Activated naive CD4-positive, alpha-beta T cell (primary cell): ENCODE data around the gene HCN3.
"Not testable (repeated sequence)": the region's sequence is repeated elsewhere in the genome, so short reads cannot be mapped to it uniquely, and the experiment has no call there.

ENCODE experiments used
- DNase-seq, 4 experiments: peaks; one replicate each; lab custom pipeline; 2025; lab: John Stamatoyannopoulos, UW

The HCN3 gene

DNA sequence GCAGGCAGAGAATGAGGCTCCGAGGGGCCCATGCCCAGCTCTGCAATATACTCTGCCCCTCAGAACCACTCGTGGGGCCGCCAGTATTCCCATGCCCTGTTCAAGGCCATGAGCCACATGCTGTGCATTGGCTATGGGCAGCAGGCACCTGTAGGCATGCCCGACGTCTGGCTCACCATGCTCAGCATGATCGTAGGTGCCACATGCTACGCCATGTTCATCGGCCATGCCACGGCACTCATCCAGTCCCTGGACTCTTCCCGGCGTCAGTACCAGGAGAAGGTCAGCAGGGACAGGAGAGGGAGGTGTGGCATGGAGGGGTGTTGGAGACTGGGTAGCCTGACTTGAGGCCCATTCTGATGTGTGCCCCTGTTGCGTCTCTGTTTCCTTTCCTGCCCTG lies 7.2 kb downstream of the HCN3 start:
- no peak for DNase-seq

DNA sequence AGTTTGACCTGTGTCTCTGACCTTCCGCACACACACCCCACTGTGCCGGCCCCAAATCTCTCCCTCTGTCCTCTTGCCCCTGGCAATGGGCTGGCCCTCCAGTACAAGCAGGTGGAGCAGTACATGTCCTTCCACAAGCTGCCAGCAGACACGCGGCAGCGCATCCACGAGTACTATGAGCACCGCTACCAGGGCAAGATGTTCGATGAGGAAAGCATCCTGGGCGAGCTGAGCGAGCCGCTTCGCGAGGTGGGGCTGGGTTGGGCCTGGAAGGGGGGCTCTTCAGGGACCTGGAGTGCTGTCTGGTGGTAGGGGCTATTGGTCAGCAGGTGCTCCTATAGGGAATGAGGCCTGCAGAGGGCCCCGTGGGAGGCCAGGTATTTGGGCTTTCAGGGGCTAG lies 7.8 kb downstream of the HCN3 start:
- DNase-seq = no peak

DNA sequence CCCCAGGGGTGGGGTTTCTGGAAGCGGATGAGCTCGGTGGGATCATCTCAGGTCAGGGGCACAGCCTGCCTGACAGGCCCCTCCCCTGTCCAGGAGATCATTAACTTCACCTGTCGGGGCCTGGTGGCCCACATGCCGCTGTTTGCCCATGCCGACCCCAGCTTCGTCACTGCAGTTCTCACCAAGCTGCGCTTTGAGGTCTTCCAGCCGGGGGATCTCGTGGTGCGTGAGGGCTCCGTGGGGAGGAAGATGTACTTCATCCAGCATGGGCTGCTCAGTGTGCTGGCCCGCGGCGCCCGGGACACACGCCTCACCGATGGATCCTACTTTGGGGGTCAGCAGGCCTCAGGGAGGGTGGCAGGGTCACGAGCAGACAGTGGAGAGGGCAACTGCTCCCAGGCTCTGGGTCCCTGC lies 8.4 kb downstream of the HCN3 start:
- DNase-seq = no peak

DNA sequence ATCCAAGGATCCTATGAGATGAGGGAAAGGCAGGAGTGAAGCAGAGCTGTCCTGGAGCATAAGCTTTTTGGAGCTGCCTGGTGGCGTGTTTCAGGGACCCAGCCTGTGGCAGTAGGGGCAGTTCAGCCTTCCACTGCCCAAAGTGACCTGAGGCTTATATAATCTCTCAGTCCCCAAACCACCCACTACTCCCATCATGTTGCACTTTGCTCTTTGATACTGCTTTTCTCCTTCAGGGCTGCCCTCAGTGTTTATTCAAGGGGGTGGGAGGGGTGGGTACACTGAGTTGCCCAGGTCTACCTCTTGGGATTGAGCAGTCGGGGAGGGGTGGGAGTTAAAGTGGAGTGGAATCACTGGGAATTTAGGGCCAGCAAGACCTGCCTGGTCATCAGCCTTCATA lies 9.3 kb downstream of the HCN3 start:
- no peak for DNase-seq

DNA sequence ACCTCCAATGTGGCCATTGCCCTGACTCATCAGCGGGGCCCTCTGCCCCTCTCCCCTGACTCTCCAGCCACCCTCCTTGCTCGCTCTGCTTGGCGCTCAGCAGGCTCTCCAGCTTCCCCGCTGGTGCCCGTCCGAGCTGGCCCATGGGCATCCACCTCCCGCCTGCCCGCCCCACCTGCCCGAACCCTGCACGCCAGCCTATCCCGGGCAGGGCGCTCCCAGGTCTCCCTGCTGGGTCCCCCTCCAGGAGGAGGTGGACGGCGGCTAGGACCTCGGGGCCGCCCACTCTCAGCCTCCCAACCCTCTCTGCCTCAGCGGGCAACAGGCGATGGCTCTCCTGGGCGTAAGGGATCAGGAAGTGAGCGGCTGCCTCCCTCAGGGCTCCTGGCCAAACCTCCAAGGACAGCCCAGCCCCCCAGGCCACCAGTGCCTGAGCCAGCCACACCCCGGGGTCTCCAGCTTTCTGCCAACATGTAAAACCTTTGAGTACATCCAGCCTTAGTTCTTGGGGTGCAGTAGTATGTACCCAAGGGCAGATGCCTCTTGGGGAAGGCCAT lies 10.8 kb downstream of the HCN3 start:
- DNase-seq = no peak

DNA sequence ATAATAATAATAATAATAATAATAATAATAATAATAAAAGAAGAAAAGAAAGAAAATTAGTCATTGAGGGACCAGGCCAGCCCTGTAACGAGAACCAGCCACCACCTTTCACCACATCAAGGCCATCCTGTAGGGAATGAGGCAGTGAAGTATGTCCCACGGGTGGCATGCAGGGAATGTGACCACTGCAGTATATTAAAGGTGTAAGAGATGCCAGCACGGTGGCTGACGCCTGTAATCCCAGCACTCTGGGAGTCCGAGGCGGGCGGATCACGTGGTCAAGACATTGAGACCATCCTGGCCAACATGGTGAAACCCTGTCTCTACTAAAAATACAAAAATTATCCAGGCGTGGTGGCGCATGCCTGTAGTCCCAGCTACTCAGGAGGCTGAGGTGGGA lies 13.7 kb downstream of the HCN3 start:
- not testable (repeated sequence) for DNase-seq

DNA sequence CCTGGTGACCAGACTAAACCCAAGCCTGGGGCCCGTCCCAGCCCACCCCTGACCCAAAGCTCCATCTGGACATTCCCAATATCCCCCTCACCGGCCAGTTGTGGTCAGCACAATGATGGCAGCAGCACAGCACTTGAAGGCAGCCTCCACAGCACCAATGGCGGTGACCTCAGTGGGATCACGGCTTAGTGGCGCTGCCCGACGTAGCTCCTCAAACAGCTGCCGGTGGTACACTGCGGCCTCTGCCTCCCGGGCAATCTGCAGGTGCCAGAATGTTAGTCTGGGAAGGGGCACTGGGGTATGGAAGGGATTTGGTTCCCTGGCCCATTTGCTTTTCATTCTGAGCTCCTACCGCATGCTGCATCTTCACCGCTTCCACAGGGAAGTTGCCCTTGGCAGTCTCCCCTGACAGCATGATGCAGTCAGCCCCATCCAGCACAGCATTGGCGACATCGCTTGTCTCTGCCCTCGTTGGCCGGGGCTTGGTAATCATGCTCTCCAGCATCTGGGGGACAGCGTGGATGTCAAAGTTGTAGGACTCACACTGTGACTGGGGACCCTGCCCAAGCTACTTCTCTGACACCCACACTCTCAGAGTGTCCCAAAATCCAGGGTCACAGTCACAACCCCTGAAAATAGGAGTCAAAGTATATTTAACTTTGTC lies 16.0 kb downstream of the HCN3 start:
- DNase-seq = no peak

DNA sequence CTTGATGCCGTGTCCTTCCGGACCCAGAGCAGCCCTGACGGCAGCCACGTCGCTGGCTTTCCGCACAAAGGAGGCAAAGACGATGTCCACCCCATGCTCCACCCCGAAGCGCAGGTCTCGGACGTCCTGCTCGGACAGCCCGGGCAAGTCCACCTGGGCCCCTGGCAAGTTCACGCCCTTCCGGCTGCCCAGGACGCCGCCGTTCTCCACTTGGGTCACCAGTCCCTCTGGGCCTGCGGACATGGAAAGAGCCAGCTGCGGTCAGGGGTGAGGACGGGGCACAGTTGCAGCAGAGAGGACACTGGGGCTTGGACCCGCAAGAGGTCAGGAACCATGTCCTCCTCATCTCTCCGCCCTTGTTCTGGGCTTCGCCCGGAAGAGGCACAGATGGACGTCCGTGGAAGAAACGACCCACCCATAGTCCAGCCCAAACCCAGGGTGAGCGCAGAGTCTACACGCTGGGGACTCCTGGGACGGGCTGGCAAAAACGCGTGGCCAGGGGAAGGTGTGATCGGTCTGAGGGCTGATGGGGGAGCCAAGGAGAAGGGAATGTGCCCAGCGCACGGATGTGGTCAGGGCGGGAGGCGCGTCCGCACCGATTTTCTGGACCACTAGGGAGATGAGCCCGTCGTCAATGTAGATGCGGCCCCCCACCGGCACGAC lies 17.4 kb downstream of the HCN3 start:
- no peak for DNase-seq

DNA sequence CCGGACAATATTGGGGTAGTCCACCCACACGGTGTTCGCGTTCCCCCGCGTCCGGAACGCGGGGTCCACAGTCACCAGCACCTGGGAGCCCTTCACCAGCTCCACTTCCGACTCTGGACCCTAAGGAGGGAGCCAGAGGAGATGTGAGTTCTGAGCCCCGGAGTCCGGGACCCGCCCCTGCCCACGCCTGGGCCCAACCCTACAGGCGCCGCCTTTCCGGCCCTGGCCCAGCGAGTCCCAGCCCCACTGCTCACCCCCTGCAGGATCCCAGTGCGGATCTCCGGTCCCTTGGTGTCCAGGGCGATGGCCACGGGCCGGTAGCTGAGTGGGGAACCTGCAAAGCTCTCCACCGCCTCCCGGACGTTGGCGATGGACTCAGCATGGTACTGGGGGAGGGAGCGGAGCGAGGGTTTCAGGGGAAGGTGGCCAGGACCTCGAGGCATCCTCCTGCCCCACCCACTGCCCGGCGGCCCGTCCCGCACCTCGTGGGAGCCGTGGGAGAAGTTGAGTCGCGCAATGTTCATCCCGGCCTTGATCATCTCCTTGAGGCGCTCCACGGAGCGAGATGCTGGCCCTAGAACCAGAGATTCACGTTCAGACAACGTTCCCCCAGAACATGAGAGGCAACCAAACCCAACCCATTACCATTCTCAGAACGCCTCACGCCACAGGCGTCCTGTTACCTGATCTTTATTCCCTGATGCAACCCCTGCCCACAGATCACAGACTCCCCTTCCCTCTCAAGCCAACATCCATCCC lies 18.1 kb downstream of the HCN3 start:
- no peak for DNase-seq

DNA sequence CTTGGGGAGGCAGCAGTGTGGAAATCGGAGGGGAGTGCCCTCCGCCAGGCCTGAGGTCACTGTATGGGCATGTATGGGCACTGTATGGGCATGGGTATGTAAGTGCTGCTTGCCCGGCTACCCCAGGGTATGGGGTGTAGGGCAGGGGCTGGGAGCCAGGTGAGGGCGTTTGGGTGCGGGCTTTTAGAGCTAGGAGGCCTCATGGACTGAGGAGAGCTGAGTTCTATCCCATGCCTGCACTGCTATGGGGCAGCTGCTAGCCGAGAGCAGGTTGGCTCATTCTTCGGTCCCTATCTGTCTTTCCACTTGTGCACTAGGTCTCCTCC lies 18.6 kb downstream of the HCN3 start:
- no peak for DNase-seq

DNA sequence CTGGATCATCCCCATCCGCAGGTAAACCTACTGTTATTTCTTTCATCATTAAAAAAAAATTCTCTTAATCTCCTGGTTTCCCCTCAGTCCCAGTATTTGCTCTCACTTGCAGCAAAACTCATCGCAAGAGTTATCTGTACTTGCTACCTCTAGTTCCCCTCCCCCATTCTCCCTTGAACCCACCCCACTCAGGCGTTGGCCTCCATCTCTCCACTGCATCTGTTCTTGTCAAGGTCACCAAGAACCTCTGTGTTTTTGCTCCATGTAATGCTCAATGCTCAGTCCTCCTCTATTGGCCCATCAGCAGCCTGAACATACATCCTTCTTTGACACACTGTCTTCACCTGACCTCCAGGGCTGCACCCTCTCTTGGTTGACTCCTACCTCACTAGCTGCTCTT lies 19.4 kb downstream of the HCN3 start:
- DNase-seq = no peak

DNA sequence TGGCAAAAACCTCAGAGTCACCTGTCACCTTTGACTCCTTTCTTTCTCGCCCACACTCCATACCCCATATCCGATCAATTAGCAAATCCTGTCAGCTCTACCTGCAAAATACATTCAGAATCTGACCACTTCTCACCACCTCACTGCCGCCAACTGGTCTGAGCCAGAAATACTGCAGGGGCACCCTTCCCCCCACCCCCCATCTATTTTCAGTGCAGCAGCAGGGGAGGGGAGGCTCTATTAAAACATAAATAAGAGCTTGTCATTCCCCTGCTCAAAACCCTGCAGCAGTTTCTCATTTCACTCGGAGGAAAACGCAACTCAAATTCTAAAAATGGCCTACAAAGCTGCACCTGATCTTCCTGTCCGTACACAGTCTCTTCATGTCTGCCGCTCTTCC lies 20.1 kb downstream of the HCN3 start:
- no peak for DNase-seq

DNA sequence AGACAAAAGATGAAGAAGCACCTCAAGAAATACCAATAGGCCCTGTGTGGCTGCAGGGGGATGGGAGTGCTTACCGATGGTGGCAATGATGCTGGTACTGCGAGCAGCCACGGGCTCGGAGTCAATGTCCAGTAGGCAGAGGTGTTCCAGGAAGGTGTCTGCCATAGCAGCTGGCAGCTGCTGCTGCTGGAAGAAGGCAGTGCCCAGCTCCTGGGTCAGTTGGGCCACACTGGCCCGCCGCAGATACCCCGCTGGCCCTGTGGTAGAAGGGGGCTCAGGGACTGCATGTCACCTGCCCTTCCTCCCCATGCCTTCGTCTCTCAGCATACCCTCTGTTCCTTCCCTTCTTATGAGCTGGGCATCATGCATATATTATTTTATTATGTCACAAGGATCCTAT lies 22.8 kb downstream of the HCN3 start:
- DNase-seq = no peak

DNA sequence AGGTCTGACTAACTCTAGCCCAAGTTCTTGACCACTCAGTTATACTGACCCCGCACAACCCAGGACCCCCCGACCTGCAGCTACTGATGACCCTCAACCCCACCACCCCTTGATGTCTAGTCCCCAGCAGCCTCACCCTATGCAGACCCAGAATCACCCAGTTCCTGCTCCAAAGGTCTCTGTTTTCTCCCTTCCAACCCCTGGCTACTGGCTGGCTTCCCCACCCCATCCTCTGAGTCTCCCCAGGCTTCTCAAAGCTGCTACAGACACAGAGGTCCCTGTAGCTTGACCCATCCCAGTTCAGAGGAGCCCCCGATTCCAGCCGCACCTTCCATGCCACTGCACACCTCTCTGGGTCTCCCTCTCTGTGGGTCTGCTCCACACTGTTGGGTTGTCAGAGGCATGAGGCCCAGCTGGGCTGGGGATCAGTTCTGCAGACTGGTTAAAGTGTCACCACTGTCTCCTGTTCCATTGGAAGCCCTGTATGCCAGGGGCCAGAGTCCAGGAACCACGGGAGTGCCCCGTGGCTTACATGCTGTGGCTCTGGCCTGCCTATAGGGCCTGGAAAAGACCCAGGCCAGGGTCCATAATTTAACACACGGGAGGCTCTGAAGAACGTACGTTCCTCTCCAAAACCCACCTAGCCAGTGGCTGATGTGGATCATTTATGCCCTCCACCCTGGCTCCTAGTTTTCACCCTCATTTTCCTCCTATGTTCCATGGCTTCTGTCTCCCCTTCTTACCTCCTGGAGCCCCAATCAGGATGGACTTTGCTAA lies 23.5 kb downstream of the HCN3 start:
- DNase-seq = no peak

DNA sequence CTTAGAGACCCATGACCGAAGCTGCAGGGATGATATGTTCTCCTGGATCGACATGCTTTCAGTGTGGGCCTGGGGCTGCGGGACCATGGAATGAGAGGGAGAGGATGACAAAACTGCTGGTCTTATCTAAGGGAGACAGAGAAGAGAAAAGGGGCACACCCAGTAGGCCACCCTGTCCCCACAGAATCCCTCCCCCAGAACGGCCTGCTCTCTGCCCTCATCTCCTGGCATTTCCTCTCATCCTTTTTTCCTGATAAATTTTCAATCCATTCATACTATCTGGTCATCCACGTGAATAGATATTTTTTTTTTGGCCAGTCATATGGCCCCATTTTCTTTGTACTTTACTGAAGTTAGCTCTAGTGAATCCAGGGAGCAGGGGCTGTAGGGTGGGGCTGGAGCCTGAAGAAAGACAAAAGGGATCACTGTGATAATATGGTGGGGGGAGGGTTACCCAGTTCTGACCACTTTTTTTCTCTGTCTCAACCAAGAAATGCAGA lies 24.1 kb downstream of the HCN3 start, which contains the start of gene PKLR:
Gene PKLR, minus strand, starts transcription at position 97 of the 500 bp plus-strand sequence. Its CDS starts 43 bp downstream, at position 54.
- DNase-seq = no peak

DNA sequence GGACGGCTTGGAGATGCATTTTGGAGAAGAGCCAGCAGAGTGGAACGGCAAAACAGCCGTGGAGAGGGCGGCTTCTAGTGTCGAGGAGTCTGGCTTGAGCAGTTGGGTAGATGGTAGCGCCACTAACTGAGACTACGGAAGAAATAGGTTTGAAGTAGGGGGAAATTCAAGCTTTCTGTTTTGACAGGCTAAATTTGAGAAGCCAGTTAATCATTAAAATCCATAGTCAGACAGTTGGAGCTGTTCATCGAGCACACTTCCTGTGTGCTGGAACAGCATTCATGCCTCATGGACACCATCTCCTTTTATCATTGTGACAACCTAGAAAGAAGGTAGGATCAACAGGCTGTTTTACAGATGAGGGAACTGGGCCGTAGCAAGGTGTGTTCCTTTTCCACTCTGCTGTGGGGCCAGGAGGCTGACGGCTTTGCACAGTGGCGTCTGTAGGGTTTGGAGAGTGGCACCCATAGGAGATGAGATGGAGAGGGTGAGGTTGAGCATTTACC lies 27.3 kb downstream of the HCN3 start:
- no peak for DNase-seq

DNA sequence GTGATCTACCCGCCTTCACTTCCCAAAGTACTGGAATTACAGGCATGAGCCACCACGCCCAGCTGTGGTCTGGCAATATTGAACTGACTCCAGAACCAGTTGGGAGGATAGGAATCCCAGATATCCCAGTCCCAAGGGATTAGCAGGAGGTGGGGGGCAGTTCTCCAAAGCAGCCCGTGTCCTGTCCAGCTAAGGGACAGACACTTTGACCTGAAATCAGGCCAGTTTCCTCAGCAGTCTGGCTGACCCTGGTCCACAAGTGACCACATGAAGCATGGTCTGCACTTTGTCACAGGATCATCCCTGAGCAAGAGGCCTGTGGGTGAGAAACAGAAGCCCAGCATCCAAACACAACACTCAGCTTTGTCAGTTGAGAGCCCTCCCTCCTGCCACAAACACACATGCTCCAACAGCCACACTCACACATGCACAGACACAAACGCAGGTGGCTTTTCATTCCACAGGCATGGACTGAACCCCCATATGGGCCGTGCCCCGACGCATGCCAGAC lies 28.7 kb downstream of the HCN3 start:
- no peak for DNase-seq

DNA sequence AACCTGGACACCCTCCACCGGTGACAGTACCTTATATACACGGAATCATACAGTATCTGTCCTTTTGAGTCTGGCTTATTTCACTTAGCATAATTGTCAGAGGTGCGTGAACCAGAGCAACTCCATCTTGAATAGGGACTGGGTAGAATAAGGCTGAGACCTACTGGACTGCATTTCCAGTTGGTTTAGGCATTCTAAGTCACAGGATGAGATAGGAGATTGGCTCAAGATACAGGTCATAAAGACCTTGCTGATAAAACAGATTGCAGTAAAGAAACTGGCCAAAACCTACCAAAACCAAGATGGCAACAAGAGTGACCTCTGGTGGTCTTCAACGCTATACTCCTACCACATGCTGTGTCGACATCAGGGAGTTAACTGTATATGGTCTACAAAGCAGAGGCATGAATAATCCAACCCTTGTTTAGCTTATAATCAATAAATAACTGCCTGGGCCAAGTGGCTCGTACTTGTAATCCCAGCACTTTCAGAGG lies 30.0 kb downstream of the HCN3 start:
- no peak for DNase-seq

DNA sequence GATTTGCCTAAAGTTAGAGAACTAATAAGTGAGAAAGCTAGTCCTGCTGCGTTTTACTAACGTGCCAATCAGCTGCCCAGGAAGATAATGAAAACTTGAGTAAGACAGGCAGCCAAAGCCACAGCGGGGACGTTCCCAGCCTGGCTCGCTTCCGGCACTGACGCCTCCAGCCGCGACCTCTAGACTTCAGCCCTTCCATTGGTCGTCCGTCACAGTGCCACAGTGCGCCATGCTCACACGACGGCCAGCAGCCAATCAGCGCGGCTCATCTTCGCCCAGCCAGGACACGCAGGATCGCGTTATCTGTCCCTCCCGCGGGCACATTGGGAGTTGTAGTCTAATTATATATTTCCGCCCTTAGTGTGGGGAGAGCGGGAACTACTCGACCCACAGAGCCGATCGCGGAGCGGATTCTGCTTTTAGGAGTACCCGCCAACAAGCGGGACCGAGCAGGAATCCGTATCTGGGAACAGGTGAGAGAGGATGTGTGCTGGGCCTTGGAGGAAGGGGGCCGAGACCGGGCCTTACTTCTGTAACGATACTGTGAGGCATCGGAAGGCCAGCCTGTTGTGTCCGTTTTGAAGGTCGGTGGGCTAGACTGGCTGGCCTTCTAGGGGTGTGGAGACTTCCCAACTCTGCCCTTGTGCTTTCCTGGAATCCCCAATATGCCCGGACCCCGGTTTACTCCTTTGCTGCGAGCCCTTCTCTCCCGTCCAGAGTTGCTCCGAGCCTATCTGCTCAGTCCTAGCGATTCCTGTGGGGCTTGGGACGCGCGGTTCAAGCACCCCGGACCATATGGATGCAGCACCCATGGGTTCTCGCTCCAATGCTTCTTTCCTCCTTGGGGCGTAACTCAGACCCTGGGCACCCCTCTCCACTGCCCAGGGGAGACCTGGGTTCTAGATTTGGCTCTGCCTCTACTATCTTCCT lies 31.5 kb downstream of the HCN3 start, which contains the start of gene FDPS:
Gene FDPS, plus strand, starts transcription at position 374 of the 930 bp plus-strand sequence. CDS start 924 bp downstream, outside the sequence.
- peak; percentile 87 to 90 (median 88) for DNase-seq

DNA sequence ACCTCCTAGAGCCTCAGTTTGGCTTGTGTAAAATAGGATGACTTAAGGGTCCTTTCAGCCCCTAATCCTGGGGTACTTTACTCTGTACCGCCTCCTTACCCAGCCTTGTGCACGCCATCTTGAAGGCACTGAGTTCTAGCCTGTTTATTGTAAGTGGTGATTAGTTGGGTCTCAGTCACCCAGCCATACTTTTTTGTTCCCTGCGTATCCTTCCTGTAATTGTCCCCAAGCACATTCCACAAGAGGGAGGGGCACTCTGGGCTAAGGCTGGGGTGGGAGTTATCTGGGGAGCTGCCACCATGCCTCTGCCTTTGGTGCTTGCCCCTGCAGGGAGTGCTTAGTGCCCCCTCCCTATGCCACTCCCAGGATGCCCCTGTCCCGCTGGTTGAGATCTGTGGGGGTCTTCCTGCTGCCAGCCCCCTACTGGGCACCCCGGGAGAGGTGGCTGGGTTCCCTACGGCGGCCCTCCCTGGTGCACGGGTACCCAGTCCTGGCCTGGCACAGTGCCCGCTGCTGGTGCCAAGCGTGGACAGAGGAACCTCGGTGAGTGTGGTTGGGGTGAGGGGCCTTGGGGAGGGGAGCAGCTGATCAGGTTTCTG lies 32.3 kb downstream of the HCN3 start:
- DNase-seq = no peak
